Kasumi-1 (cell line): Measurements from ENCODE around the gene VTA1.
"Not testable (repeated sequence)": the region's sequence is repeated elsewhere in the genome, so short reads cannot be mapped to it uniquely, and the experiment has no call there.

Experiments
- DNase-seq, 2 experiments: peaks; one replicate each; lab custom pipeline; 2025; lab: John Stamatoyannopoulos, UW

Gene VTA1

GRCh38 chr6:142171351-142171750 lies 24.3 kb downstream of the VTA1 start:
- DNase-seq: no peak

- no peak for DNase-seq
Observed at GRCh38 chr6:142172758-142173157, 25.7 kb downstream of the VTA1 start.

DNA sequence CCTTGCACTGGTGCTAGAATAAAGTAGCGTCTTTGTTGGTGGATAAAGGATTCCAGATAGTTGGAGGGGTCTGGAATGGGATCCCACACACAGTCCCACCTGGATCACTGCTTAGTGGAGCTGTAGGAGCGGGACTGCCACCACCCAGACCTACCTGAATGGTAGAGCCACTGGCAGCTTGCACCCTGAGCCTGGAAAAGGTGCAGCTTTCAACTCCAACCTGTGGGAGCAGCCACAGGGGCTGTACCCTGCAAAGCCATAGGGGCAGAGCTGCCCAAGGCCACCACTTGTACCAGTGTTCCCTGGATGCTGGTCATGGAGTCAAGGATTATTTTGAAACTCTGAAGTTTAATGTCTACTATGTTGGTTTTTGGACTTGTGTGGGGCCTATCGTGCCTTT lies 26.9 kb downstream of the VTA1 start:
- no peak for DNase-seq

DNA sequence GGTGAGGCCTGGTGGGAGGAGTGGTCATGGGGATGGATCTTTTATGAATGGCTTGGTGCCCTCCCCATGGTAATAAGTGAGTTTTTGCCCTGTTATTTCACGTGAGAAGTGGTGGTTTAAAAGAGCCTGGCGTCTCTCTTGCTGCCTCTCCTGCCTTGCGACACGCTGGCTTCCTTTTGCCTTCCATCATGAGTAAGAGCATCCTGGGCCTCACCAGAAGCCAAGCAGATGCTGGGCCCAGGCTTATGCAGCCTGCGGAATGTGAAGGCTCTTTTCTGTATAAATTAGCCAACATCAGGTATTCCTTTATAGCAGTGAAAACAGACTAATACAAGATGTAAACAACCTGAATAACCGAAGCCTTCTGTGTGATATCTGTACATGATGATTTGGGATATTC lies 27.6 kb downstream of the VTA1 start:
- DNase-seq: no peak

DNA sequence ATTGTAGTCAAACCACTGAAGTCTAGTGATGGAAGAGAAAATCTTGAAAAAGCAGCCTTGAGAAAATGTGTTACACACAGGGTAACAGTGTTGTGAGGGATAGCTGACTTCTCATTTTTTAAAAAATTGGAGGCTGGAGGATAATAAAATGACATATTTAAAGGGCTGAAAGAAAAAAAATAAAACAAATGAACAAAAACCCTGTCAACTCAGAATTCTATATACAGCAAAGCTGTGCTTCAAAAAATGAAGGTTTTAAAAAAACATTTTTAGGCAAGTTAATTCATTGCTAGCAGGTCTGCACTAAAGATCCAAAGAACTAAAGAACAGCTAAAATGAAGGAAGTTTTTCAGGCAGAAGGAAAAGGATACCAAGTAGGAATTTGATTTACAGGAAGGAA lies 31.1 kb downstream of the VTA1 start:
- no peak for DNase-seq

GRCh38 chr6:142182004-142182403 lies 34.9 kb downstream of the VTA1 start:
- DNase-seq: no peak

GRCh38 chr6:142183351-142183750 lies 36.3 kb downstream of the VTA1 start:
- no peak for DNase-seq

- DNase-seq: no peak
Observed at GRCh38 chr6:142184307-142184706, 37.2 kb downstream of the VTA1 start.

DNA sequence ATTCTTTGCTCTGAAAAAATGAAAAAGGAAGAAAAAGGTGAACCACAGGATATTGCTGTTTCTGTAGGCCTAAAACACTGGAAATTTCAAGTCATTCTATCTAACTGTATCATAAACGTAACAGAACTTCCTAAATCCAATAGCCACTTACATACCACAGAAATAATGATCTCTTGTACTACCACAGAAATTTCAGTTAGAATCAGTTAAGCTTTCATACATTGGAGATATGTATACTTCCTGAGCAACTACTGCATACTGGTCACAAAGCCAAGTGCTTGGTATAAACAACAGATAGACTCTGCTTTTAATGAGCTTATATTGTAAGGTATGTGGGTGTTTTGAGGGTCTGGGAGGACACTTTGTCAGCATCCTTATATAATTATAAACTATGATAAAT lies 38.6 kb downstream of the VTA1 start:
- no peak for DNase-seq

- DNase-seq: no peak
Observed at GRCh38 chr6:142187209-142187608, 40.1 kb downstream of the VTA1 start.

GRCh38 chr6:142188341-142188740 lies 41.3 kb downstream of the VTA1 start:
- DNase-seq: not testable (repeated sequence)

DNA sequence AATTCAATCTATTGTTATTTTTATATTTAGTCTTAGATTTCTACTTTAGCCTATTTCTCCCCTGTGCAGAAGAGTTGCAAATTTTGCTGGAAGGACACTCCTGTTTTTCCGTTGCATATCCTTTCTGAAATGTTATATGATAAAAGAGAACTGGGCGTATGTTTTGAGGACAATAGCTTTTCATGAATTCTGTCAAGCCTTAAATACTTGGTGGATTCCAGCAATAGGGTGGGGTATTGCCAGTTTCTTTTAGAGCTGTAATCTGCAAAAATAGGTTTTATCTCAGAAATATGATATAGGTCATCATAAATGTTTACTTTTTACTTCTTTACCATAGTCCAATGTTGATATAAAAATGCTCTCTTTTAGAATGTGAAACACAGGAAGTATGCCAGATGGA lies 42.0 kb downstream of the VTA1 start:
- no peak for DNase-seq

- no peak for DNase-seq
Observed at GRCh38 chr6:142192343-142192742, 45.3 kb downstream of the VTA1 start.

DNA sequence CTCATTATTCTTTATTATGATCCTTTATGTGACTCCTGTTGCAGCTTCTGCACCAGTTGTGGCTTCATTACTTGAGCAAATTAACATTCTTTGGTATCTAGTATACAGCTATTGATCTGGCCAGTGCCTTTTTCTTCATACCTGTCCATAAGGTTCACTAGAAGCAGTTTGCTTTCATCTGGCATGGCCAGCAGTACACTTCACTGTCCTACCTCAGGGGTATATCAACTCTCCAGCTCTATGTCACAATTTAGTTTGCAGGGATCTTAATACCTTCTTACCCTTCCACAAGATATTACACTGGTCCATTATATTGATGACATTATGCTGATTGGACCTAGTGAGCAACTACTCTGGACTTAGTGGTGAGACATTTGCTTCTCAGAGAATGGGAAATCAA lies 46.6 kb downstream of the VTA1 start:
- DNase-seq: no peak

- DNase-seq: no peak
Observed at GRCh38 chr6:142195862-142196541, 48.9 kb downstream of the VTA1 start.

- no peak for DNase-seq
Observed at GRCh38 chr6:142200846-142201628, 54.0 kb downstream of the VTA1 start.

DNA sequence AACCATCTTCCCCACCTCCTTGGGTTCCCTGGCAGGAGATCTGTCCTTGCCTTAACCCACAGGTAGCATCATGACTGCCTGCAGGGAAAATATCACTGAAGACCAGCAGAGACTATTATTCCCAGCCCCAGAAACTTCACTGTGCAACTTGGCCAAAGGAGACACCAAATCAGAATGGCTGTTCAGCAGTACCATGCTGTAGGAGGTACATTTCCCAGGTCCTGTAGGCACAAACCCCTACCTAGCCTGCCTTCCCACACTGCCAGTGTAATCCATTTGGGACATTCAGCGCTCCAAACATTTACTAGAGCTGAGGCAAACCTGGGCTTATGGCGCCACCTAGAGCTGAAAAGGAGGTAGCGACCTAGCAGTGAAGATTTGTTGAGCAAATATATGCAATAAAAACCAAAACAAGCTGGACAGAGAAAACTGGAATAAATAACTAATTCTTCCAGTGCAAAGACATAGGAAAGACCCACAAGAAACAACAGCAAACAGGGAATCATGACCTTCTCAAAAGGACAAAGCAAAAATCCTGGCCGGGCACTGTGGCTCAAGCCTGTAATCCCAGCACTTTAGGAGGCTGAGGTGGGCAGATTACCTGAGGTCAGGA lies 60.3 kb downstream of the VTA1 start:
- peak; percentile 40 to 50 for DNase-seq

DNA sequence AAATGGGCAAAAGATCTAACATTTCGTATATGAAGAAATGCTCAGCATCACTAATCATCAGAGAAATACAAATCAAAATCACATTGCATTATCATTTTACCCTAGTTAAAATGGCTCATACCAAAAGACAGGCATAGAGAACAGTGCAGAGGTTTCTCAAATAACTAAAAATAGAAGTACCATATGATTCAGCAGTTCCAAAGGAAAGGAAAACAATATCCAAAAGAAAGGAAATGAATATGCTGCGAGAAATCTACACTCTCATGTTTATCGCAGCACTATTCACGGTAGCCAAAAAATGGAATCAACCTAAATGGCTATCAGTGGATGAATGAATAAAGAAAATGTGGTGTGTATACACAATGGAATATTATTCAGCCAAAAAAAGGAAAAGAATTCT lies 63.5 kb downstream of the VTA1 start:
- no peak for DNase-seq

DNA sequence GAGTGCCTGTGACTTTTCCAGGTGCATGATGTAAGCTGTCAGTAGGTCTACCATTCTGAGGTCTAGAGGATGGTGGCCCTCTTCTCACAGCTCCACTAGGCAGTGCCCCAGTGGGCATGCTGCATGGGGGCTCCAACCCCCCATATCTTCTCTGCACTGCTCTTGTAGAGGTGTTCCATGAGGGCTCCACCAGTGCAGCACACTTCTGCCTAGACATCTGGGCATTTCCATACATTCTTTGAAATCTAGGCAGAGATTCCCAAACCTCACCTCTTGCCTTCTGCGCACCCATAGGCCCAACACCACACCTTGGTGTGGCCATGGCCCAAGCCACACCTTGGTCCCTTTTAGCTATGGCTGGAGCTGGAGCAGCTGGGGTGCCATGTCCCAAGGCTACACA lies 66.3 kb downstream of the VTA1 start:
- DNase-seq: no peak

GRCh38 chr6:142218446-142218845 lies 71.4 kb downstream of the VTA1 start:
- no peak for DNase-seq

- DNase-seq: no peak
Observed at GRCh38 chr6:142222022-142222421, 75.0 kb downstream of the VTA1 start.

DNA sequence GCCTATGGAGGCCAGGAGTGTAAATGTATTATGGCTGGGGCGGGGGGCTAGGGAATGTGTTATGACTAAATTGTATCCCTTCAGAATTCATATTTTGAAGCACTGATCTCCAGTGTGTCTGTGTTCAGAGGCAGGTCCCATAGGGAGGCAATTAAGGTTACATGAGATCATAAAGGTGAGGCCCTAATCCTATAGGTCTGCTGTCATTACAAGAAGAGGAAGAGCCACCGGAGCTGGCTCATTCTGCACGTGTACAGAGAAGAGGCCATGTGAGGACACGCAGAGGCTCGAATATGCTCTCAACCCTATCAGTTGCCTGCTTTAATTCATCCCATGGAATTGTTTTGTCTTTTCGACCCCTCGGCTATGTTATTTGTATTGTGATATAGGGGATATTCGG lies 76.9 kb downstream of the VTA1 start:
- no peak for DNase-seq

DNA sequence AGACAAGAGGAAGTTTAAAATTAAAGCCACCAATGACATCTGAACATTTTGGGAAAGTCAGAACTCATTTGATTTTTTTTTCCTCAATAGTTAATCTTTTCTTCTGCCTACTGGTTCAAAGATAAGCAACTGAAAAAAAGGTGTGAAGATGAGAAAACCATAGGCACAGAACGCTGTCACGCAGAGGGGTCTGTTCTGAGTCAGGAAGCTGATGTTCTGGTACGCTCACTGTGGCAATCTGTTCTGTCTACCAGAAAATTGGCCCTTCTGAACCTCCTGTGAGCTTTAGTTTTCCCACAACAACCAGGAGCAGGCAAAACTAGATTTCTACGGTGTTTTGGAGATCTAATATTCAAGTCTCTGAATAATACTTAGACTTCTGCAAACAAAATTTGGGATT lies 78.1 kb downstream of the VTA1 start:
- no peak for DNase-seq
